8988T (cell line): ENCODE measurements around the gene BRINP1.

Experiments
- DNase-seq: peaks from one replicate; pipeline ENCODE4 v3.0.0; 2011

The BRINP1 gene, protein sequence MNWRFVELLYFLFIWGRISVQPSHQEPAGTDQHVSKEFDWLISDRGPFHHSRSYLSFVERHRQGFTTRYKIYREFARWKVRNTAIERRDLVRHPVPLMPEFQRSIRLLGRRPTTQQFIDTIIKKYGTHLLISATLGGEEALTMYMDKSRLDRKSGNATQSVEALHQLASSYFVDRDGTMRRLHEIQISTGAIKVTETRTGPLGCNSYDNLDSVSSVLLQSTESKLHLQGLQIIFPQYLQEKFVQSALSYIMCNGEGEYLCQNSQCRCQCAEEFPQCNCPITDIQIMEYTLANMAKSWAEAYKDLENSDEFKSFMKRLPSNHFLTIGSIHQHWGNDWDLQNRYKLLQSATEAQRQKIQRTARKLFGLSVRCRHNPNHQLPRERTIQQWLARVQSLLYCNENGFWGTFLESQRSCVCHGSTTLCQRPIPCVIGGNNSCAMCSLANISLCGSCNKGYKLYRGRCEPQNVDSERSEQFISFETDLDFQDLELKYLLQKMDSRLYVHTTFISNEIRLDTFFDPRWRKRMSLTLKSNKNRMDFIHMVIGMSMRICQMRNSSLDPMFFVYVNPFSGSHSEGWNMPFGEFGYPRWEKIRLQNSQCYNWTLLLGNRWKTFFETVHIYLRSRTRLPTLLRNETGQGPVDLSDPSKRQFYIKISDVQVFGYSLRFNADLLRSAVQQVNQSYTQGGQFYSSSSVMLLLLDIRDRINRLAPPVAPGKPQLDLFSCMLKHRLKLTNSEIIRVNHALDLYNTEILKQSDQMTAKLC

GRCh38 chr9:119368681-119369581, at the start of gene BRINP1:
TSS of gene BRINP1 (minus strand) at chr9:119369435. CDS start at chr9:119313355, 56,080 bp downstream.
- no peak for DNase-seq

DNA sequence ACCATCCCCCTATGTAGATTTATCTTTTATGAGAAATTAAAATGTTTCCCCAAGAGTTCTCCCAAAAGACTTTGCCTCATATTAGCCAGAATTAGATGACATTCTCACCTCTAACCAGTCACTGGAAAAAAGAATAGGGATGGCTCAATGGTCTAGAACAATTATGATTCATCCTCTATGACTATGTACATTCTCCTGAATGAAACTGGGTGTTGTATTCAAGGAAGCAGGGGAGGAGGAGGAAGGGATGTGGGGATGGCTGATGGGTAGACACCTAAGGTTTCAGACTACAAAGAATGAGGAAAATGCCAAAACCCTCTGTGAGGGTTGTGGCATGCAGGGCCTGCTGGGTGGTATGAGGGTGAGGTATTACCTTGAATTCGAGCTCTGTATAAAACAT, 49.5 kb upstream of the BRINP1 start:
- DNase-seq: no peak

DNA sequence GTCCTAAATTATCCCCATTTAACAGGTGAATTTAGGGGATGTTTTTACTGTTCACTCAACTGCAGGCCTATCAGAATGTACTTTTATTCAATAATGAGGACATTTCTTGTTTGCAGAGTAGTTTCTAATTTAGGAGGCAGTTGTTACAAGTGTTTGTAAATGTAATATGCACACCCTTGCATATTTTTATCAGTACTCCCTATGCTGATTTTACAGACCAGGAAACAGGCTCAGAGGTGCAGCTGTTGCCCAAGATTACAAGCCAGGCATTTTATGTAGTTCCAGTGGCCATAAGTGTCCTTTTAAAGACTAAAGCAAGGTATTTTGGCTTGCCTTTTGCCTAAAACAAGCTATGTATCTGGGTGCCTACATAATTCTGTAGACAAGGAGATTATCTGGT, 47.6 kb upstream of the BRINP1 start:
- DNase-seq: no peak

DNA sequence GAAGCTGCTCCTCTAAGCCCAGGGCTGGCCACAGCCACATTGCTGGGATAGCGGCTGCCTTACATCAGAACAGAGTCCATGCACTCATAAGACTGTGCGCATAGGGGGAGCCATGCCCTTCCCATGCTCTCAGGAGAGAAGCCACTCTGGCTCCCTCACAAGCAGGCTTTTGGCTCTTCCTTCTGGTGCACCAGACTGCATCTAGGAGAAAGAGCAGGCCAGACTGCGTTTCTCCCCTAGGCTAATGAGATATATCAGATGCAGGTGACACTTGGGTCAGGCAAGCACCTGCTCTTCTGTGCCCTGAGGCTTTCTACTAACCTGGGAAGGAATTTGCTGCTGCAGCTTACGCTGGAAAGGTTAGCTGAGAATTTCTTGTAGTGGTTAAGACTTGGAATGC, 43.2 kb upstream of the BRINP1 start:
- no peak for DNase-seq

DNA sequence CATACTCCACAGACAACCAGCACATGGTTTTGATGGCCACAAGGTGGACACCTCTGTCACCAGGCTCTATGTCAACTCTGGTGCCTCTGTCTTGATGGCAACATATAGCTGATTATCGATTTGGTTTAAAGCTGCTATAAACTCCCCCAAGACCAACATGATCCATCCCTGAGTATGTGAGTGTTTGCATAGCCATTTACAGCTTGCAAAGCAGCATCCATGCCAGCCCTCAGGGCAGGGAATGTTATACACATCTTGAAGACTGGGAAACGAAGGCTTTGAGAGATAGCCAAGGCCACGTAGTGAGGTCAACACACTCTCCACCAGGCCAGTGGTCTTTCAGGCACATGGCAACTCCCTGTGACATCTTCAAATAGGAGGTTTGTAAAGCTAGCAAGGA, 40.3 kb upstream of the BRINP1 start:
- DNase-seq: no peak

- DNase-seq: no peak
These were observed 31.4 kb upstream of the BRINP1 start for GRCh38 chr9:119400606-119401005.

- DNase-seq: no peak
These were observed 29.1 kb upstream of the BRINP1 start for GRCh38 chr9:119398350-119398749.

DNA sequence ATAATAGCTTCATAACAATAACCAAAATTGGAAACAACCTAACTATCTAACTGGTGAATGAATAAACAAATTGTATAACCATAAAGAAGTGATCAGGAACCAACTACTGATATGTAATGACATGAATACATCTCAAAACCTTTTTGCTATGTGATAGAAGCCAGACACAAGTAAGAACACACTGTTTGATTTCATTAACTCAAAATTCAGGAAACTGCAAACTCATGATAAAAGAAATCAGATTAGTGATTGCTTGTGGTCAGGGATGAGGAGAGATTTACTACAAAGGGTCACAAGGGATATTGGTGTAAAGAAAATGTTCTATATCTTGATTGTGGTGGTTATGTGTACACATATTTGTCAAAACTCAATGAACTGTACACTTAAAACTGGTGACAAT, 22.6 kb upstream of the BRINP1 start:
- DNase-seq: no peak

- no peak for DNase-seq
These were observed 6.7 kb upstream of the BRINP1 start for GRCh38 chr9:119375892-119376291.

DNA sequence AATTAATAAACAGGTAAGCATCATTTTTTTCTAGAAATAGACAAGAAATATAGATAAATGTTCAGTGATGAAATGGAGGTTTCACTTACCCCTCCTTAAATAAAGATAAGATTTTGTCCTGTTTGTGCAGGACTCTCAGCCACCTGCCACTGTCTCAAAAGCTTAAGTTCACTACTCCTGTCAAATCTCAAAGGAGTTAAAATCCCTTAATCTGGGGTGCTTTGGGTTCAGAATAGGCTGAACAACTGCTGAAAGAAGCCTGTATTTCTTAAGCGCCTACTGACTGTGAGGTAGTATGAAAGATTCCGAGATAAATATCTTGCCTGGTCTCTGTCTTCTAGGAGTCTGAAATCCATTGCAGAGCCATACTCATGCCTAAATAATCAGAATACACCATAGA, 3.7 kb upstream of the BRINP1 start:
- DNase-seq: no peak

GRCh38 chr9:119370816-119371215, 1.6 kb upstream of the BRINP1 start:
- DNase-seq: no peak

DNA sequence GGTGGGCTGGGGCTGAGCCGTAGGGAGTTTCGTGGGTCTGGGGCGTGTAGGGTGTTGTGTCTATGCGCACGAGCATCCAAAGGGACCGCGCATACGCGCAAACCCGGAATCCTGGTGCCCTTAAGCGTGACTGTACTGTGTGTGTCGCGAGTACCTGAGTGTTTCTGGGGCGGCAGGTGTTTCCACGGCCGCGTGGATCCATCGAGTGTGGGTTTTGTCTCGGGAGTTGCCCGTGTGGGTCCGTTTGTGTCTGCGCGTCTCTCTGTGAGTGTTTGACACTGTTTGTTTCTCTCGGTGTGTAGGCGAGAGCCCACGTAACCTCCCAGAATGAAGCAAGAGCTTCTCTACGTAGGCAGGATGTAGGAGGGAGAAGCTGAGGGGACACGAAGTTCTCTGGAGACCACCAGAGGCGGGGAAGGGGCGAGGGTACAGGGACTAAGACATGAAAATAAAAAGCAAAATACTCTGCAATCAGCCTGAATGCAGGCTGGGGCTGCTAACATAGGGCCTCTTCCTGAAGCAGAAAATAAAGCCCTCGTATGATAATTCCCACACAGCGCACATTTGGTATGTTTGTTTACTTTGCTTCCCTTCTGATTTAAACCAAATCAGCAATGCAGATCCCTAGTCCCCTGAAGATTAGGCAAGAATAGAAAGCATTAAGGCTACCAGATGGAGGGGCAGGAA, 588 bp upstream of the BRINP1 start:
- DNase-seq: no peak

DNA sequence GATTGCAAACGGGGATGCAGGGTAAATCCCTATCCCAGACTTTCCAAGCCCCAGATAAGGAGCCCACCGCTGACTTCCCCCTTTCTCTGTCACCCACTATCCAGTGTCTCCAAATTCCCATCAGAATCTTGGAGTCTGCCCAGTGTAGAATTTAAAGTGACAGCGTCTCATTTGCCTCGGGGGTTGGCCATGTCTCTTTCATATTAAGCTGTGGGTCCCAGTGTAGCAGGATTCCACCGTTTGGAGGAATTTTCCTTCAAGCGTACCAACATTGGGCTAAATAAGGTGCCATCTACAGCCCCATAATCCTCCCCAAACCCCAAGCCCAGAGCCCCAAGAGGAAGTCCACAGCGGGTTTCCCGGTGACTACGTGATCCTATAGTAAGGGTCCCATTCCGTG, 1.1 kb downstream of the BRINP1 start:
- no peak for DNase-seq

DNA sequence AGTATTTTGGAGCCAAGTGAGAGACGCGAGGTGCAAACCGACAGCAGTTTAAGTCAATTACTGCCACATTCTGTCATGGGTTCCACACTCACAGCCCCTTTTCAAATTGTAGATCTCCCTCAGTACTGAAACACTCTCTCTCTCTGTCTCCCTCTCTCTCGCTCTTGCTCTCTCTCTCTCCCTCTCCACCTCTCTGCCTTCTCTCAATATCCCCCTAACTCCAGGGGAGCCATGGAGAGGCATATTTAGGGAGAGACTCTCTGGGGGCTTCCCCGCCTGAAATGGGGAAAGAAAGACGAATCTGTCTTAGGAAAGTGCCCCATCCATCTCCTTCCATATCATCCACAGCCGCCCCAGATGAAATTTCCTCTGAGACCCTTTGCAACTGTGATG, 1.6 kb downstream of the BRINP1 start:
- DNase-seq: no peak

DNA sequence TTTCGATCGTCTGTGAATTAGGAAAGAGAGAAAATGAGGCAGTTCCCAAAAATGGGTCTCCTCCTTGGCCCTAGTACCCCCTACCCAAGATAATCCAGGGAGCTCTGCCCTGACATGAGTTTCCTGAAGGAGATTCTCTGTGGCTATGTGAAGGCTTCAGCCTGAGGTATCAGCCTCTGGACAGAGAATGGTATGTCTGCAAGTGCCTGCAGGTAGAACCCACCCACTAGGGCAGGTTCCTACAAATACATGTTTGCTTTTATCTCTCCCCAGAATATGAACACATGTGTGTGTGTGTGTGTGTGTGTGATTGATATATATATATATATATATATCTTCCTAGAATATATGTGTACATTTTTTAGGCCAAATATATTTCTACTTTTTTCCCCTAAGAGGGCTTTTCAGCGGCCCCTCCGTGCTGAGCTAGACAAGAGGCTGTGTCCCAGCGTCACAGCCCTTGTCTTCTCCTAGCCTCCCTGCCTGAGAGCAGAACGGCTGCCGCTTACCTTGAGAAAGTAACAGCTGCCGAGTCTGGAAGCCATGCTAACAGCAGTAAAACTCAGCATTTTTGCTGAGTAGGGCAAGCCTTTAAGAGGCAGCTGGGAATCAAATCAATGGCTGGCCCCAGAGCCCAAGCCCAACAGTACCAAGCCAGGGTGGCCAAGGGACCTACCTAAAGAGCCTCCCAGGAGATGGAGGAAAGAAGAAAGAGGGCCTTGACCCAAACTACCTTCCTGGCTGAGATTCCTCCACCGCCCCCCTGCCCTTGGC, 2.1 kb downstream of the BRINP1 start:
- DNase-seq: no peak

GRCh38 chr9:119365291-119366027, 3.8 kb downstream of the BRINP1 start:
- no peak for DNase-seq

- DNase-seq: no peak
These were observed 9.0 kb downstream of the BRINP1 start for GRCh38 chr9:119360237-119360636.

DNA sequence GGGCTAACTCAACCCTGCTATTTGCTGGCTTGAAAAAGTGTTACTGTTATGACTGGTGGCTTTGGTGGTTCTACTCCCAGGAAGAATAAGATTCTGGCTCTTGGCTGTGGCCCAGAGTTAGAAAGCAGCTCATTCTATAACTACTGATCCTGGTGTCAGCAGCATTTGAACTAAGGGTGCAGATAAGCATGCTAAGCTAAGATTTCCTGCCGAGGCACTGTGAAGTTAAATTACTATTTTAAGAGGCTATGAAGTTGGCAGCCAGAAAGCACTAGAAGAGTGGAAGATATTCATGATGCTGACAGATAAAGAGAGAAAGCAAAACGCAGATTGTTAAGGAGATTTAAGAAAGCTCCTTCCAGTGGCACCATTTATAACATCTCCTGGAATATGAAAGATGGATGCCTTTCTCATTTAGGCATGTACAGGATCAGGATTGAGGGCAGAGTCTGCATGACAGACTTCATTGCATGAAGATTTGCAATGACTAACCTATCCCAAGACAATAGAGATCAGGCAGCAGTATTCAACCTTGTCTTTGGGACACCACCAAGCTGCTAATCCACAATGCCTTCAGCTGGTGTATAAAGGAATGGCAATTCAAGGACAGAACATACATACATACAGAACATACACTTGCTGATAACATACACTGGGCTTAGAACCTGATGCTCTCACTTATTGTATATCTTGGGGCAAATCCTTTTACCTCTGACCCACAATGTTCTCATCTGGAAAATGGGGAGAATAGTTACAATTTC, 11.7 kb downstream of the BRINP1 start:
- no peak for DNase-seq

DNA sequence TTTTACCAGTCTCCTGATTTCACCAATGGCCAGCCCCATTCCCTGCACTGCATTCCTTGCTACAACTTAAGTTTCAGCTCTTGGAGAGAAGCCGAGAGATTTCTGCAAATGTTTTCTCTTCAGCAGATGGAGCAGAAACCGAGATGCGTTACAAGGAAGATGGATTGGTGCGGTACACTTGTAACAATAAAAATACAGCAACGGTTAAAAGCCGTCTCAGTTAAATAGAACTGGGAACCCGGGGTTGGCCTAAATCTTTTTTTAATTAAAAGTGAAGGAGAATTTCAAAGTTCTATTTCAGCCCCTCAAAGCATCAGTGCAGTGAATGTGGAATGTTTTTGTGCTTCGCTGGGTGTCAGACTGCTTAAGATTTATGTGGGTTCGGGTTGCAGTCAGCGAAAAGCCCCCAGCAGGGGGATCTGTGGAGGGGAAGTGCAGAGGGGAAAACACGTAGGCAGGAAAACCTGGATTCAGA, 19.8 kb downstream of the BRINP1 start:
- DNase-seq: no peak
